Measurements from ENCODE around the gene LMAN2L.

The LMAN2L gene

DNA sequence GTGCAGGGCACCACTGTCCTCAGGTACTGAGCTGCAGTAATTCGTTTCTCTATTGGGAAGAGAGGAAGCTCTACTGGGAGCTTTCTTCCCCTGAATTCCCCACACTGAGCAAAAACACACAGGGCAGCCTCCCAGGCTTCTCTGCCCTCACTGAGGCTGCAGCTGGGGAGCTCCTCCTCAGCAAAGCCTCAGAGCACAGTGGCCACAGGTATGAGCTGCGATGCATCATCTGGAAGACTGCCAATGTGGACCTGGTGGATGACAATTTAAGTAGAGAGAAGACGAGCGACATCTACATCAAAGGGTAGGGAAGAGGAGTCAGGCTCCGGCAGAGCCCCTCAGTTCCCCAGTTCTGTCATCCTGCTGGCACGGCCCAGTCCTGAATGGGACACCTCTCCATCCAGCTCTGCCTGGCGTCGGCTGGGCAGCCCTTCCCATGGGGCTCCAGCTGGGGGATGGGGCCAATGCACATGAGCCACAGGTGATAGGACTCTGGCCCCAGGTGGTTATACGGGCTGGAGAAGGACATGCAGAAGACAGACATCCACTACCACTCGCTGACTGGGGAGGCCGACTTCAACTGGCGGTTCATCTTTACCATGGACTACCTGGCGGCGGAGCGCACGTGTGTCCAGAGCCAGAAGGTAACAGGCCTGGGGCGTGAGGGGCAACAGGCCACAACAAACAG is 37.6 kb downstream of the LMAN2L start:
- DNase-seq: no peak

- no peak for DNase-seq
Measured at GRCh38 chr2:96701636-96702035, 38.2 kb downstream of the LMAN2L start.

DNA sequence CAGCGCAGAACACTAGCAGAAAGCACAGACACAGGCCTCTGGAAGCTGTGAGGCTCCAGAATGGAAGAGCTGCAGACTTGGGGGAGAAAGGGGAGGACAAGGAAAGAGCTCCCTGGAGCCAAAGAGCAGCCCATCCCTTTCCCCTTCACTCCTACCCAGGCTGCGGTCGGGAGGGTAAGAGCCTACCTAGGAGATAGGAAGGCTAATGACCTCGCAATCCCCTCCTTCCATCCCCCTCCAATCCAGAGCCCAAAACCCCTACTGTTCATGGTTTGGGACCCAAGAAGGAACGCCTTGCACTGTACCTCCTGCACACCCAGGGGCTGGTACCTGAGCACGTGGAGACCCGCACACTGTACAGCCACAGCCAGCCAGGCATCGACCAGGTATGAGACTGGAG is 39.8 kb downstream of the LMAN2L start:
- DNase-seq: no peak

- no peak for DNase-seq
Measured at GRCh38 chr2:96699621-96700020, 40.2 kb downstream of the LMAN2L start.

DNA sequence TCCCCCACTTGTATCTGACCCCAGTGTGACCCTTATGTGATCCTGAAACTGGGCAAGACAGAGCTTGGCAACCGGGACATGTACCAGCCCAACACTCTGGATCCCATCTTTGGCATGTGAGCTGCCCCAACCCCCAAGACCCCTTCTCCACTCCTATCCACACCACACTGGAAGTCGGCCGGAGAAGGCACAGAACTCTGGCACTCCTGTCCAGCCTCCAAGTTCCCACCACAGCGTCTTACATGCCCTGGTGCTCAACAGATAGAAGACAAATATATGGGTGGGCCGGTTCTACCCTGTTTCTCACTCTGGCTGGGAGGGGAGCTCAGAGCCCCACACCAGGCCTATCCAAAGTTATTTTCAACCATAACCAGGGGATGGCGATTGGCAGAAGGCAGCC is 40.8 kb downstream of the LMAN2L start:
- DNase-seq: no peak

DNA sequence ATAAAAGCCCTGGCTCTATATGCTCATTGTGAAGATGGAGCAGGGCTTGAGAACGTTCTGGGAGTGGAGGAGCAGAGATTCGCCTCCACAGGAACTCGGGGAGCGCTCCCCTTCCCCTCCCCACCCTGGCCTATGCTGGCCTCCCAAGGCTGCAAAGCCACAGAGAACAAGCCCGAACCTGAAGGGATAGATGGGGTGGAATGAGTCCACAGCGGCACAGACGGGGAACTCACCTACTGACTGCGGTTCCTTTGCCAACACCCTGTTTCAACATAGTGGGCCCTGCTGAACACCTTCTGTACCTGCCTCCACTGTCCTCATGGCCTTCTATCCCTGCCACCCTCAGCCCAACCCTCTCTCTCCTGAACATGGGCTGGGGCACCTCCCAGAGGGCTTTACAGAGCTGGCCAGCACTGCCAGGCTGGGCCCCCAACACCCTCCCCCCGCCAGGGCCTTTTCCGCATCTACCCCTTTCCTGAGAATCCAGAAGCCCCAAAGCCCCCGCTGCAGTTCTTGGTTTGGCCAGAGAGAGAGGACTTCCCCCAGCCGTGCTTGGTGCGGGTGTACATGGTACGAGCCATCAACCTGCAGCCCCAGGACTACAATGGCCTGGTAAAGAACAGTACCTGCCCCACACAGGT is 41.5 kb downstream of the LMAN2L start:
- no peak for DNase-seq

DNA sequence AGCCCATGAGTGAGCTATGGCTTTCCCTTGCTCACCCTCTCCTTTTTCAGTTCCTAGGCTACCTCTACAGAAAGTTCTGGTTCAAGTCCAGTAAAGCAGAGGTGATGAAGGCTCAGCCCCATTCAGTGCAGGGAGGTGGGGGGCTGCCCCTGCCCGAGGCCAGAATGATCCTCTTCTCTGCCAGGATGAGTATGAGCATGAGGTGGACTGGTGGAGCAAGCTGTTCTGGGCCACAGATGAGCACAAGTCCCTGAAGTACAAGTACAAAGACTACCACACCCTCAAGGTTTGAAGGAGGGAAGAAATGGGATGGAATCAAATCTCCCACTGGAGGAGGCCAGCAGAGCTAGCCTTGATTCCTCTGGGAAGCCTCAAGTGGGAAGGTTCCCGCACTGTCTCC is 42.4 kb downstream of the LMAN2L start:
- DNase-seq: no peak

- no peak for DNase-seq
Measured at GRCh38 chr2:96695602-96696001, 44.3 kb downstream of the LMAN2L start.

GRCh38 chr2:96694816-96695455 is 44.9 kb downstream of the LMAN2L start:
- no peak for DNase-seq

DNA sequence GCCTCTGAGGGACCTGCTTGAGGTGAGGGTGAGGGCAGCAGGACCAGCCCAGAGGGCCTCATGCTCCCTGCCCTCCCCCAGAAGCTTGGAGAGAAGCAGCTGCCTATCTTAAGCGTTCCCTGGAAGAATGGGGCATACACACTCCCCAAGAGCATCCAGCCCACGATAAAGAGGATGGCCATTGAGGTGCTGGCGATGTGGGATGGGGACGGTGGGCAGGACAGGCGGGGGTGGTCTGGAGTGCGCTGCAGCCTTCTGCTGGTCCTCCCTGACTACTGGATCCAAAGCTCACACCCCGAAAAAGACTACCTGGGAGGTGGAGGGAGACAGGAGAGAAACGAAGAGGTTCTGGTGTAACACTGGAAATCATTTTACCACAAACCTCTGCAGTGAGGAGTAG is 45.6 kb downstream of the LMAN2L start:
- DNase-seq: no peak

DNA sequence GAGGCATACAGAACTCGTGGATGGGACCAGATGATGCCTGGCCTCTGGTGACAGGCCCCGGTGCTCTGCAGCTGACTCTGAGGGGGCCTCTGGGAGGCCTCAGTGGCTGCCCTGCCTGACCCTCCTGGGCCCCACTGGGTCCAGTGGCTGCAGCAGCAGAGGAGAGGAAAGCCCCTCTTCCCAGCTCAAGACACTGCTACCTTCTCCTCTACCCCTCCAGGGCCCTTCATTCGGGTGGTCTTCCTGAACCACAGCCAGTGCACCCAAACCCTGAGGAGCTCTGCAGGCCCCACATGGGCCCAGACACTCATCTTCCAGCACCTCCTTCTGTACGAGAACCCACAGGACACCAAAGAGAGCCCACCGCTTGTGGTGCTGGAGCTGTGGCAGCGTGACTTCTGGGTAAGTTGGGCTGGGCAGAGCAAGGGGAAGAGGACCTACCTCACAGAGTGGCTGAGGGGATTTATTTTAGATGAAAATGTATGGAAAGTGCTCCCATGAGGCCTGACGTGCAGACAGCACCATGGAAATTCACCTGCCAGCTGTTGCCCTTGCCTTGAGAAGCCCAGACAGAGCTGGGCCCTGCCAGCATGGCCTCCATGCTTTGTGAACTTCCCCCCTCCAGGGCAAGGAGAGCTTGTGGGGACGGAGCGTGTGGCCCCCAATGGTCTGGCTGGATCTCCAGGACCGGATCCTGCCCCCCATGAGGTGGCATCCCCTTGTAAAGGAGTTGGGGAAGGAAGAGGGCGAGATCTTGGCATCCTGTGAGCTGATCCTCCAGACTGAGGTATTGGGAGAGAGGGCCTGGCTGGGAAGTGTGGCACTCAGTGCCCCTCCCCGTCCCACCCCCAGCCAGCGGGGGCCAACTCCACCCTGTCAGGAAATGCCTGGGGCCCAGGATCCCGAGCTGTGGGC is 46.3 kb downstream of the LMAN2L start:
- no peak for DNase-seq

DNA sequence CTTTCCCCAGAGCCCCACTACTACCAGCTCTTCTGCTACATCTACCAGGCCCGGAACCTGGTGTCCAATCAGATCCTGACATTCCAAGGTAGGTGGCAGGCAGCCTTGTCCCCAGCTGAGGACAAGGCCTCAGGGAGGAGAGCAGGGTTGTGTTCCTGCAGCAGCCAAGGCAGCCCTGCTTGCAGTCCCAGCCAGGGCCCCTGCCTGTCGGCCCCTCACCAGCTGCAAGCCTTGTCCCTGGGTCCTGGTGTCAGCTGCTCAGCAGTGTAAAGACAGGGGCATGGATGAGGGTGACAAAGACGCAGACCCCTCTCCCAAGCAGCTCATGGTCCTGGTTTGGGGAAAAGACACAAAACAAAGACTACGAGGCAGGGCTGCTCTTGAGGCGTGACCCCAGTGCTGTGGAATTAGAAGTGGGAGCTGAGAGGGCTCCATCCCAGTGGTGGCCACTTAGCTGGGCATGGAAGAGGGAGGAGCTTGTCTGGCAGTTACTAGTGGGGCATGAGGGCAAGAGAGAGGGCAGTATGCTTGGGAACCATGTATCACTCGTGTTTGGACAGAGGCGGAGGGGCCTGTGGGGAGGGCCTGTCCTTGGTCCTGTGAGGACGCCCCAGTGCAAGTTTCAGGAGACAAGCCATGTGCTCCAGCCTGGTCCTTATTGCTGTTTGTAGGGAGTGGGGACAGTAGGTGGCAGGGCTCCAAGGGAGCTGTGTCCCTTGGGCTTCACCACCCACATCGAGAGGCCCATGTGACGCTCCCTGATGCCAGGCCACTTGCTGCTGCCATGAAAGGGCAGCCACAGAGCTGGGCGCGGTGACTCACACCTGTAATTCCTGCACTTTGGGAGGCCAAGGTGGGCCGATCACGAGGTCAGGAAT is 47.5 kb downstream of the LMAN2L start:
- DNase-seq: no peak

DNA sequence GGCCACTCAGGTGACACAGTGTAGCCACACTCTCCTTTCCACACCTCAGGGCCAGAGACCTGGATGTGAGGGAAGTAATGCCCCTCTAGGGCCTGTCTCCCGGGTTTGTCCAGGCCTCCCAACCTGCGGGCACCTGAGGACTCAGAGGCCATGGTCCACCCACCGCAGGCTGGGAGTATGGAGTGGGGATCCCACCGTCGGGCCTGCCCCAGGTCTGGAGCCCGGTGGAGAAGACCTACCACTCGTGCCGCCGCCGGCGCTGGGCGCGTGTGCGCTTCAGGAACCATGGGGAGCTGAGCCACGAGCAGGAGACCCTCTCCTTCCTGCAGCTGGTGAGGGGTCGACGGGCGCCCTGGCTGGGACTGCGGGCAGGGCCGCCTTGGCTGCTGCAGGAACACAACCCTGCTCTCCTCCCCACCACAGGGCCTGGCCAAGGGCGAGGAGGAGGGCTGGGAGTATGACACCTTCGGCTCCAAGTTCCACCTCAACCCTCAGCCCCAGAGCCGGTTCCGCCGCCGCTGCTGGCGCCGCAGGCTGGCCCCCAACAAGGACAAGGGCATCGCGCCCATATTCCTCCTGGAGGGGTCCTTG is 48.7 kb downstream of the LMAN2L start:
- no peak for DNase-seq

DNA sequence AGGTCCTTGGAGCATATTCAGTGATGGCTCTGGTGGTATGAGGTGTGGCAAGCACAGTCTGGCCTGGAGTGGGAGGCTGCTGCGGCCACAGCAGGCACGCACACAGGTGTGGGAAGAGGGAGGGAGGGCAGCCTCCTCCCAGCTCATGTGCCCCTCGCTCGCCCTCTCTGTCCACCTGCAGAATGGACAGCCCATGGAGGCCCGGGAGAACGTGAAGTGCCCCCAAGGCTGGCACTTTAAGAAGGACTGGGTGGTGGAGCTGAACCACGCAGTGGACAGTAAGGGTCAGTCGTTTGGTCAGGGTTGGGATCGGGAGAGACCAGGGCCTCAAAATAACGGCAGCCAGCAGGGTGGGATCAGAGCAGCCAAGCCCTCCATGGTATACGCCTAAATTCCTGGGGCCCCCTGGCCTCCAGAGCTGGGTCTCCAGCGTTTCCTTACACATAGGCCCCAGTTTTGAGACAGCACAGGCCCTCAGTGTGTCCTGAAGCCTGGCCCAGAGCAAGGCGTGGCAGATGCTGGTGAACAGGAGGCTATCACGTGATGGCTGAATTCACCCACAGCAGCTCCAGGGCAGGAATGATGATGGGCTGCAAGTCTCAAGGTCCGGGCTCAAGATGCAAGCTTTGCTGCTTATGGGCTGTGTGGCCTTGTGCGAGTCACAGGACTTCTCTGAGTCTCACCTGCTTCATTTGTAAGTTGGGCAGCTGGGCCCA is 49.4 kb downstream of the LMAN2L start:
- no peak for DNase-seq

DNA sequence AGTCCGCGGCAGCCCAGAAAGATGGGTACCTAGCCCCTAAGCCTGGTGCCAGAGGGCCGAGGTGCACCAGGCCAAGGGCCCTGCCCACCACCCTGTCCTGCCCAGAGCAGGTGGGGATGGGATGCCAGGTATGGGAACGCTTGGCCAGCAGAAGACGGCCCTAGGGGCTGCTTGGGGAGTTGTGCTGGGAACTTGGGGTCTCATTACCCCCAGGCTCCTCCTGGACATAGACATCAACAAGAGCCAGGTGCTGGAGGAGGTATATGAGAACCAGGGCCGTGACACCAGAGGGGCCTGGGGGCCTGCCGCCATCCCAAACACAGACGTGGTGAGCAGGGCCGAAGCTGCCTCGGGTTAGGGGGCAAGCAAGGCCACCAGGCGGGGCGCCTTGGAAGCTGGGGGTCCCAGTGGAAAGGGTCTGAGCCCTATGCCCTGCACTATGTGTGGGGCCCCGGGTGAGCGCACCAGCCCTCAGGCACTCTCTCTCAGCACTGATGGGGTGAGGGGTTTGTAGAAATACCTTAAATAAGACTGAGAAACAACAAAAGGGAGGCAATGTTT is 50.4 kb downstream of the LMAN2L start:
- DNase-seq: no peak

DNA sequence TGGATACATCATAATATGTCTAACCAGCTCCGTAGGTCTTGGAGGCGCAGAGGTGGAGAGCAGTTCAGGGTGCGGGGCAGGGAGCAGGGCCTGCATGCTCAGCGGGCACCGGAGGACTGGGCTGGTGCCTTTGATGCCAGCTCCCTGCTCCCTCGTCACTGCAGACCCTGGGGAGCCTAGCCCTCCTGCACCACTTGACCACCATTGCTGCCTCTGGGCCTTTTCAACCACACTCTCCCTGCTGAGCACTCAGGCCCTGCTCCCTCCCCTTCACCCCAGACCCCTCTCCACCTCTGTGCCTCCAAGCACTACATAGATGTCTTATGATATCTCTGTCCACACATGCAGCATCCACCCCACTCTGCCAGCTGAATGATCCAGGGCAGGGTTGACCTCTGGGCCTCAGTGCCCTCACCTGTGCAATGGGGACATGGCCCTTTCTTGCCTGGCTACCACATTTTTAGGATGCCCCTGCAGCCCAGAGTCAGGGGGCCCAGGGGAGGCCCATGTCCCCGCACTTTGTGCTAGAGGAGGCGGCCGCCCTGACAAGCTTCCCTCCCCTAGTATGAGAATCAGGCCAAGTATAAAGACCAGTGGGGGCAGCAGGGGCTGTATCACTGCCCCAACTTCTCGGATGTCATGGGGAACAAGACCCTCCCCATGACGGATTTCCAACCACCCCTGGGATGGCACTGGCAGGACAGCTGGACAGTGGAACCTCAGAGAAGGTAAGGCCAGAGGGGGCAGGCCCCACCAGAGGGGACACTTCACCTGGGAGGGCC is 51.0 kb downstream of the LMAN2L start:
- DNase-seq: no peak

- DNase-seq: no peak
Measured at GRCh38 chr2:96687711-96688640, 51.9 kb downstream of the LMAN2L start.

- DNase-seq: no peak
Measured at GRCh38 chr2:96687266-96687665, 52.6 kb downstream of the LMAN2L start.
